ENCODE data around the gene BFSP2.
A peak's percentile ranks its signal among the peaks of the same experiment; 100 is the strongest.

The BFSP2 gene

DNA sequence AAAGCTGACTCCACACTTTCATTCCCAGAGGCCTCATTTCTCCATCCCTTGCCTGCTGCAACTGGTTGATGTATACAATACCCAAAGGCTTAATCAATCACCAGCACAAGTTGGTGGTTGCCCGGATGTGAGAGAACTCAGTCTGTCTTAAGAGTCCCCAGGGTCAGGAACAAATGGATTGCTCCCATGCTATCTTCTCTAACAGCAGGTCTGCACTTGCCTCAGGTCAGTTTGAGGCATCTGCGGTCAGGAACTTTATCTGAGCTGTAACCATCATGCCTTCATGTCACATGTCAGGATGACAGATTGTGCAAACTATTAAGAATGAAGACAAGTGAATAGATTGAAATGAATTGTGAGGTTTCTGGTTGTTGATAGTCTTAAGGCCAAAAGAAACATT, 56.1 kb downstream of the BFSP2 start:
- no peak overlapping the region for H3K4me3 ChIP-seq (replicated peaks; ENCODE audit: low read depth, low read length)
- DNase-seq (ENCODE audit: extremely low read depth, low read depth), result no peak
- TF ChIP-seq, protein P1, sequence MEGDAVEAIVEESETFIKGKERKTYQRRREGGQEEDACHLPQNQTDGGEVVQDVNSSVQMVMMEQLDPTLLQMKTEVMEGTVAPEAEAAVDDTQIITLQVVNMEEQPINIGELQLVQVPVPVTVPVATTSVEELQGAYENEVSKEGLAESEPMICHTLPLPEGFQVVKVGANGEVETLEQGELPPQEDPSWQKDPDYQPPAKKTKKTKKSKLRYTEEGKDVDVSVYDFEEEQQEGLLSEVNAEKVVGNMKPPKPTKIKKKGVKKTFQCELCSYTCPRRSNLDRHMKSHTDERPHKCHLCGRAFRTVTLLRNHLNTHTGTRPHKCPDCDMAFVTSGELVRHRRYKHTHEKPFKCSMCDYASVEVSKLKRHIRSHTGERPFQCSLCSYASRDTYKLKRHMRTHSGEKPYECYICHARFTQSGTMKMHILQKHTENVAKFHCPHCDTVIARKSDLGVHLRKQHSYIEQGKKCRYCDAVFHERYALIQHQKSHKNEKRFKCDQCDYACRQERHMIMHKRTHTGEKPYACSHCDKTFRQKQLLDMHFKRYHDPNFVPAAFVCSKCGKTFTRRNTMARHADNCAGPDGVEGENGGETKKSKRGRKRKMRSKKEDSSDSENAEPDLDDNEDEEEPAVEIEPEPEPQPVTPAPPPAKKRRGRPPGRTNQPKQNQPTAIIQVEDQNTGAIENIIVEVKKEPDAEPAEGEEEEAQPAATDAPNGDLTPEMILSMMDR (IDR thresholded peaks at IDR 0.05; ENCODE audit: low read depth, low read length, missing control alignments), result no peak

DNA sequence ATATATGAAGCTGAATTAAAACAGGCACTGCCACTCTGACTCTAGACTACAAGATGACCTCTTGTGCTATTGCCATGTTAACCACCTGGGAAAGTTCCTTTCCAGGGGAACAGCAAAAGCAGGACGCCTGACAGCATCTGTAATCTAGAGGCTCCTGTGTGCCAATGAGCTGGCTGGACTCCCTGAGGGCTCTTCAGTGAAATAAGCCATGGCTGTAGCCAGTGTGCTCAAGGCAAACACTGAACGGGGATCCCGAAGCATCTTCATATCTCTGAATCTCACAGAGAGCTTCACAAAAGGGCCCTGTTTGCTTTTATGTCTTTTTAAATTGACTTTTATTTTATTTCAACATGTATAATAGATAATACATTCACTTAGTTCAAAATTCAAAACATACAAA, 57.2 kb downstream of the BFSP2 start:
- no peak for DNase-seq (ENCODE audit: extremely low read depth, low read depth)
- no peak overlapping the region for H3K4me3 ChIP-seq (replicated peaks; ENCODE audit: low read depth, low read length)
- TF ChIP-seq, protein P1 (IDR thresholded peaks at IDR 0.05; ENCODE audit: low read depth, low read length, missing control alignments), result no peak

DNA sequence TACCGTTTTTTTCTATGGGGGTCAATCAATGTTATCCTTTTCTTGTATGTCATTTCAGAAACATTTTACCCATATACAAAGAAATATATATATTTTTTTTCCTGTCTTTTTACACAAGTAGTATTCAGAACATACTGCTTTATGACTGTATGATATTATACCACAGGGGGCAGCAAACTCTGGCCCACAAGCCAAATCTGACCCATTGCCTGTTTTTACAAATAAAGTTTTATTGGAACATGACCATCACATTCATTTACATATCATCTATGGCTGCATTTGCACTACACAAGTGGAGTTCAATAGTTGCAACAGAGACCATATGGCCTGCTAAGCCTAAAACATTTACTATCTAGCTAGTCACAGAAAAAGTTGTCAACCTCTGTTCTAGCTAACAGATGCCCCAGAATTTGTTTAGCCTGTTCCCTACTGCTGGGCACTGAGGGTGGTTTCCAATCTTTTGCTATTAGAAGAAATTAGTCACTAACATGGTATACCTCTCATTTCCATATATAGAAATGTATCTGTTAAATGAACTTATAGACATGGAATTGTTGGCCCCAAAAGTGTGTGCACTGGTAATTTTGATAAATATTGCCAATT, 57.7 kb downstream of the BFSP2 start:
- DNase-seq (ENCODE audit: extremely low read depth, low read depth), result no peak
- no peak overlapping the region for H3K4me3 ChIP-seq (replicated peaks; ENCODE audit: low read depth, low read length)
- TF ChIP-seq, protein P1 (IDR thresholded peaks at IDR 0.05; ENCODE audit: low read depth, low read length, missing control alignments), result peak; percentile 37

DNA sequence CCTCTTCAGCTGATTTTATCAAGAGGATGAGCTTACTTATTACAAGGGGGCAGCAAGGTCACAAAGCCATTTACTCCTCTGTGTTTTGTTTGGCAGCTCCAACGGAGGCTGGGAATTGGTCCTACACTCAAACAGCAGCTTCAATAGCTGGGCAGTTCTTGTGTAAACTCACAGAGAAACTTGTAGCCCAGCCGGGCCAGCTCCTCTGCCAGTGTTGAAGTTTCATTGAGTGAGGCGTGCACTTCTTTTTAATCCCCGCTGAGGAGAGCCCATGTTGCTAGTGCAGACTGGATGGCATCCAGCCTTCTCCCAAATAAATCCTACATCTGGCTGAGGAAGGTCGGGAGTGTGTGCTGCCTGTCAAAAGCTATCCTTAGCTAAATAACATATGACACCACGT, 59.5 kb downstream of the BFSP2 start:
- DNase-seq (ENCODE audit: extremely low read depth, low read depth), result no peak
- TF ChIP-seq, protein P1 (IDR thresholded peaks at IDR 0.05; ENCODE audit: low read depth, low read length, missing control alignments), result no peak

DNA sequence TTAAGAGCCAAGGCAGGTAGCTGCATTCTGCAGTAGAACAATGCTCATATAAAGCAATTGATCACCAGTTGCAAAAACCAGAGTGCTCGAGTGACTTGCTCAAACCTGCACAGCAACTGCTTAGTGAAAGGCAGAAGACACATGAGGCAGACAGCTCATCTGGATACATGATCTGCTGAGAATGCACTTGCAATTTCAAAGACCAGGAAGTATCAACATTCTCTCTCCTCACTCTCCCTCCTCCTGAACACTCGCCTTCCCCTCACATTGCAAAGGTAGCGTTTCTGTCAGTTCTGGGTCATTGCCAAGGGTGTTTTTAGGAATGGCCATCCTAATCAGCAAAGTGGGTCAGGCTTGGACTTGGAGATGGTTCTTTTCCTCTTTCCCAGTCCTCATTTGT, 61.0 kb downstream of the BFSP2 start:
- TF ChIP-seq, protein P1 (IDR thresholded peaks at IDR 0.05; ENCODE audit: low read depth, low read length, missing control alignments), result no peak
- DNase-seq (ENCODE audit: extremely low read depth, low read depth), result no peak
- H3K4me3 ChIP-seq (replicated peaks; ENCODE audit: low read depth, low read length), result no peak overlapping the region

More for the DNA sequence above, 59.5 kb downstream of the BFSP2 start:
- no peak overlapping the region for H3K4me3 ChIP-seq (replicated peaks; ENCODE audit: low read depth, low read length)

DNA sequence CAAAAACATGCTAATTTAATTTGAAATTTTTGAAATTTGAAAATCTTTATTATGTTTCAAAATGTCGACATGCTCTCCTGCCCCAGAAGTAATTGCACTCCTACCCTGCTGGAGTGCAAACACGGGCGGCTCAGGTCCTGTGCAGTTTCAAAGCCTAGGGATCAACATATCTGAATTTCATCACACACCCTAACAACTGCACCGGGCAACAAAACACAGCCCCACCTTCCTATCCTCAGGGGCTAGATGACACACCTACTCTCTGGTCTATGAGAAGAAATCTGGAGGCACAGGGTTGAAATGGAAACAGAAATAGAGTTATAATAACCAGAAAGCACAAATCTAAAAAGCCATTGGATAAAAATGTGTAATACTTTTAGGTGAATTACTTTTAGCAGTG, 61.4 kb downstream of the BFSP2 start:
- TF ChIP-seq, protein P1 (IDR thresholded peaks at IDR 0.05; ENCODE audit: low read depth, low read length, missing control alignments), result no peak
- DNase-seq (ENCODE audit: extremely low read depth, low read depth), result no peak
- H3K4me3 ChIP-seq (replicated peaks; ENCODE audit: low read depth, low read length), result no peak overlapping the region

DNA sequence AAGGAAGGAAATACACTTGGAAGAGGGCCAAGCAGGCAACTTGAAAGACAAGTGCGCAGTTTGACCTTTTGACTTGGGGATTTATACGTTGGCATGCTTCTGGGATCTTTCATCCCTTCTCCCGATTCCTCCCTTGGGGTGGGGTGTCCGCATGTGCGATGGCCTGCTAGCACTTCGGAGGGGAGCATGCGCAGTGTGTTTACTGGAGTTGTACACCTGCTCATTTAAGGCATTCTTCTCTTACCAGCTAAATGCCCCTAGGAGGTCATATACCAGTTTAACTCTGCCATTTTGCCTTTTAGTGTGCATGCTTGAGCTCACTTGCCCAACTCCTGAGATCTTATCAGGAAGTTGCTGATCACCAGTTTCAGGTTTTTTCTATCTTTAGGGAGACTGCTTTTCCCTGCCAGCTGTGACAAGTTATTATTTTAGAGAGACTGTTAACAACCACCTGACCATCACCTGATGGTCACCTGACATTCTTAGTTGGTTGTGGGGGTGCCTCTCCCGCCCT, 63.5 kb downstream of the BFSP2 start:
- H3K4me3 ChIP-seq (replicated peaks; ENCODE audit: low read depth, low read length), result no peak overlapping the region
- TF ChIP-seq, protein P1 (IDR thresholded peaks at IDR 0.05; ENCODE audit: low read depth, low read length, missing control alignments), result no peak
- no peak for DNase-seq (ENCODE audit: extremely low read depth, low read depth)
